OCI-LY1 (cell line): ENCODE results near the gene MXI1.

Experiments
- CTCF ChIP-seq: fragments of 200-600 bp; sonication (generic), shearing (Covaris generic); IDR thresholded peaks from 2 replicates; pipeline ENCODE4 v1.5.1; 2017; ENCODE audit warnings: mild to moderate bottlenecking, antibody characterized with exemption, low read length, moderate library complexity, mixed read lengths
- EZH2 ChIP-seq: fragments of 200-600 bp; sonication (generic), shearing (Covaris generic); IDR thresholded peaks from 2 replicates; pipeline ENCODE4 v1.8.0; 2017; ENCODE audit warnings: borderline replicate concordance, mixed run types, mild to moderate bottlenecking, antibody characterized with exemption, low read length, moderate library complexity, mixed read lengths

- TF ChIP-seq CTCF: no peak
- no peak for TF ChIP-seq EZH2
These were observed 13.0 kb downstream of the MXI1 start for GRCh38 chr10:110220398-110220797.
